Activated T-helper 17 cell treated with anti-CD3 and anti-CD28 coated beads, Interleukin-2, amount 50 U/mL, for 72 hours (primary cell): ENCODE measurements around the gene MAN1A1. TPM values are rescaled to one million over a fixed set of nuclear protein-coding genes. Genes with fewer than 3 reads are reported as not detected.

ENCODE experiments used
- ATAC-seq: fragments of 150-1000 bp; cut with Tn5 transposase; replicated peaks from 2 replicates; pipeline ENCODE4 v1.10.0; 2021; ENCODE audit warnings: mild to moderate bottlenecking, moderate library complexity
- H3K27ac Mint-ChIP-seq: one replicate; pipeline ENCODE4 v1.8.0; 2022; ENCODE audit warnings: mixed read lengths
- H3K27me3 Mint-ChIP-seq: one replicate; pipeline ENCODE4 v1.8.0; 2022; ENCODE audit warnings: mixed read lengths
- H3K36me3 Mint-ChIP-seq: one replicate; pipeline ENCODE4 v1.8.0; 2022; ENCODE audit warnings: low read depth, mild to moderate bottlenecking, mixed read lengths
- H3K4me1 Mint-ChIP-seq: one replicate; pipeline ENCODE4 v1.8.0; 2022; ENCODE audit warnings: mixed read lengths
- H3K4me3 Mint-ChIP-seq: one replicate; pipeline ENCODE4 v1.8.0; 2022; ENCODE audit warnings: mild to moderate bottlenecking, mixed read lengths
- H3K9me3 Mint-ChIP-seq: one replicate; pipeline ENCODE4 v1.8.0; 2022; ENCODE audit warnings: mixed read lengths
- total RNA-seq, 2 donors: library from RNA; stranded (reverse); gene quantifications; one replicate each; pipeline ENCODE4 v1.2.3, GENCODE V29; 2022

Gene MAN1A1
- total RNA-seq, 2 donors from 2014 or later = 19.1 to 23.6 TPM

DNA sequence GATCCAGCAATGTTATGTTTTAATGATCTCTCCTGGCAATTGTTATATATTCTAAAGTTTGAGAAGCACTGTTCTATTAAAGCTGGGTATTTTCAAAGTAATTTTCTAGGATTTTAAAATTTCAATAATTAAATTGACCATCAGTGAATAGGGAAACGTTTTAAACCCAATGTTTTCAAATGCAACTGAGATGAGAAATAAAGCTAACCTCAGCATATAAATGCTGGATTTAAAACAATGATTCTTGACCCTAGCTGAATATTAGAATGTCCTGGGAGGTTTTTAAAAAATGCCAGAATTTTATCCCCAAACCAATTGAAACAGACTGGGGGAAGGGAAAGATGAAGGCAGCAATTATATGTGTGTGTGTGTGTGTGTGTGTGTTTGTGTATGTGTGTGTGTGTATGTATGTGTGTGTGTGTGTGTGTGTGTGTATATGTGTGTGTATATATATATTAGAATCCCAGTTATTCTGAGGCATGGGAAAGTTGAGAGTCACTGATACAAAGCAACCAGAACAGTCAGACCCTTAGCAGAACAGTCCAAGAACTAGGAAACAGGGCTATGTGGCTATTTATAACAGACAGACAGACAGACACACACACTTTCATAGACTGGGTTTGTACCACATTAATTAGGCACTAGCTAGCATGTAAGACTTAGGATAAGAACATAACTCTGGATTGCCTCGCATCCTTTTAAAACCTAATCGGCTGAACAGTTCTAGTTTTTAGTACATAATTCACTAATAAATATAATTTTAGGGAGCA lies 107.8 kb downstream of the MAN1A1 start:
- H3K36me3 Mint-ChIP-seq = peaks cover 40% of the 10 kb centered on the region
- no peaks in the 10 kb centered on the region for H3K4me1 Mint-ChIP-seq
- no peak for ATAC-seq
- H3K9me3 Mint-ChIP-seq = no peaks in the 10 kb centered on the region
- H3K27me3 Mint-ChIP-seq = no peaks in the 10 kb centered on the region
- no peak overlapping the region for H3K4me3 Mint-ChIP-seq
- no peak overlapping the region for H3K27ac Mint-ChIP-seq

DNA sequence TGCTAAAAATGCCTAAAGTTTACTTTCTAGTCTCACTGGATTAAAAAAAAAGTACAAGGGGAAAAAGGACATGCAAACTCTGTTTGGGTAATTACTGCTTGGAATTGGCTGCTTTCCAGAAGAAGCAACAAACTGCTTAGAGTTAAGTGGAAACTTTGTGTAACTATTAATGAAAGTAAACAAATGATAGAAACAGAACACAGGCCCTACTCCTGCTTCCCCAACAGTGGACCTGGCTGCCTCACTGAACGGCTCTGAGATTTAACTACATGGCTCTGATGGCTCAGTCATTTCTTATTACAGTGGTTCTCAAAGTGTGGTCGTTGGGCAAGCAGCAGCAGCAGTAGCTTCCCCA lies 108.5 kb downstream of the MAN1A1 start:
- Mint-ChIP-seq H3K27me3 (no peaks in the 10 kb centered on the region), H3K4me3 (no peak overlapping the region), H3K9me3 (no peaks in the 10 kb centered on the region), H3K4me1 (no peaks in the 10 kb centered on the region), H3K36me3 (peaks cover 38% of the 10 kb centered on the region), H3K27ac (no peak overlapping the region)
- ATAC-seq = no peak

DNA sequence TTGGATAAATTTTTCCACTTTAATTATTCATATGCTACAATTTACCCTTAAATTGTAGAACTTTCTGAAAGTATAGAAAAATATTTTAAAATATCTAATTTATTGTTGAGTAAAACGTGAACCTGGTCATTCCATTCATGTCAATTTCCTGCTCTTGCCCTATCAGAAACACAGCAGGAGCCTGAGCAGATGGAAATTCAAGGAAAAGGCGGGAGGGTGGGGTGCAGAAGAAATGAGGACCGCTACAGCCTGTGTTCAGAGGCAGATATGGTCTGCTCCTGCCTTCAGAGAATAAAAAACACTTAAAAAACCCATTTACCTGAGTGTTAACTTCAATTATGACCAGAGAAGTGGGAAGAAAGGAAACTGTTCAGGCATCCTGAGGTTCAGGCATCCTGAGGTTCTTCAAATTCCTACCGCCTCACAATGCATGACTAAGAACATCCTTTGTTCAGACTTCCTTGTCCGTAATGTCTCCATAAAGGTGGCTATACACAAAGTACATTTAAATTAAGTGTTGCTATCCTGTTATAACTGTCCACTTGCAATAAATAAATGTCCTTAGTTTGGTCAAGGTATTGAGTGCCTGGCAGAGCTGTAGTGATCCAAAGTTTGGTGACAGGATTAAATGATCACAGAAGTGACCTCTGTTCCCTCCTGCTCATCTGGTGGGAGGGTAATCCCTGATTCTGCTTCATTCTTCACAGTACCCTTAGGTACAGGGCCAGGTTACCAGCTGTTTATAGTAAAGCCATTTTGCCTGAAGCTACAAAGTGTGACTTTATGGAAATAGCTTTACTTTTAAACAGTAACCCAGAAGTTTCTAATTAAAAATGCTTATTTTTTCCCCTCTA lies 109.1 kb downstream of the MAN1A1 start:
- Mint-ChIP-seq H3K9me3 (no peaks in the 10 kb centered on the region), H3K36me3 (peaks cover 38% of the 10 kb centered on the region), H3K27me3 (no peaks in the 10 kb centered on the region), H3K4me3 (no peak overlapping the region), H3K4me1 (no peaks in the 10 kb centered on the region), H3K27ac (no peak overlapping the region)
- no peak for ATAC-seq

DNA sequence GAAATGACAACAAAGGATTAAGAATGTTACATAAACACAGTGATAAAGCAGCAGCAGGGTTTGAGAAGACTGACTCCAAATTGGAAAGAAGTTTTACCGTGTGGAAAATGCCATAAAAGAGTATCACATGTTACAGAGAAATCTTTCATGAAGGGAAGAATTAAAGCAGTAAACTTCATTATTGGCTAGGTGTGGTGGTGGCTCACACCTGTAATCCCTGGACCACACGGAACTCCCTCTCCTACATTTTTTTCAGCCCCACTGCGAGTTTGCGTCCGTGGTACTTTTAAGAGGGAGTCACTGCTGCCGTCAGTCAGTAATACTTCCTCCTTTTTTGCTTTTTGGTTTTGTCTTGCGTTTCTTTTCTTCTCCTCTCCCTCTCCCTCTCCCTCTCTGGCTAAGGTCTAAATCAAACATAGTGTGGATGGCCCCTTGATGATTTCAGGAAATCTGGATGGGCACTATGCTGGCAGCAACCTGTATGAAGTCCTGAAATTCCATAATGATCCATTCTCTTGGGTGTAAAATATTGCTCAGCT lies 112.3 kb downstream of the MAN1A1 start:
- Mint-ChIP-seq H3K27me3 (no peaks in the 10 kb centered on the region), H3K9me3 (no peaks in the 10 kb centered on the region), H3K4me3 (no peak overlapping the region), H3K27ac (no peak overlapping the region), H3K4me1 (no peaks in the 10 kb centered on the region), H3K36me3 (peaks cover 35% of the 10 kb centered on the region)
- no peak for ATAC-seq

DNA sequence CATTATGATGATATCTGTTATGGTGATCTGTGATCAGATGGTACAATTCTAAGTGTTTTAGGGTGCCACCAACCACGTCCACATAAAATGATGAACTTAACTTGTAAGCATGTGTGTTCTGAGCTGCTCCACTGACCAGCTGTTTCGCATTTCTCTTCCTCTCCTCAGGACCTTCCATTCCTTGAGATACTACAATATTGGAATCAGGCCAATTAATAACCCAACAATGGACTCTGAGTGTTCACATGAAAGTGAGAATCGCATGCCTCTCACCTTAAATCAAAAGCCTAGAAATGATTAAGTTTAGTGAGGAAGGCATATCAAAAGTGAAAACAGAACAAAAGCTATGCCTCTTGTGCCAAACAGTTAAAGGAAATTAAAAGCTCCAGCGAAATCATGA lies 114.6 kb downstream of the MAN1A1 start:
- Mint-ChIP-seq H3K27ac (peak overlapping the region; percentile 36), H3K4me1 (no peaks in the 10 kb centered on the region), H3K27me3 (no peaks in the 10 kb centered on the region), H3K4me3 (no peak overlapping the region), H3K9me3 (no peaks in the 10 kb centered on the region), H3K36me3 (peaks cover 29% of the 10 kb centered on the region)
- no peak for ATAC-seq

DNA sequence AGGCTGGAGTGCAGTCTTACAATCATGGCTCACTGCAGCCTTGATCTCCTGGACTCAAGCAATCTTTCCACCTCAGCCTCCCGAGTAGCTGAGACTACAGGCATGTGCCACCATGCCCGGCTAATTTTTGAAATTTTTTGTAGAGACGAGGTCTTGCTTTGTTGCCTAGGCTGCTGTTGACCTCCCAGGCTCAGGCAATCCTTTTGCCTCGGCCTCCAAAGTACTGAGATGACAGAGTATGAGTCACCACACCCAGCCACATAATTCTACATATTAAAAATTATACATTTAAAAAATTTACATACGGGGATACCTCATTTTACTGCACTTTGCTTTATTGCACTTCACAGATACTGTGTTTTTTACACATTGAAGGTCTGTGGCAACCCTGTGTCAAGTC lies 115.1 kb downstream of the MAN1A1 start:
- H3K9me3 Mint-ChIP-seq = no peaks in the 10 kb centered on the region
- H3K27ac Mint-ChIP-seq = no peak overlapping the region
- peak; percentile 72 for ATAC-seq
- peaks cover 29% of the 10 kb centered on the region for H3K36me3 Mint-ChIP-seq
- H3K4me1 Mint-ChIP-seq = no peaks in the 10 kb centered on the region
- no peaks in the 10 kb centered on the region for H3K27me3 Mint-ChIP-seq
- no peak overlapping the region for H3K4me3 Mint-ChIP-seq

DNA sequence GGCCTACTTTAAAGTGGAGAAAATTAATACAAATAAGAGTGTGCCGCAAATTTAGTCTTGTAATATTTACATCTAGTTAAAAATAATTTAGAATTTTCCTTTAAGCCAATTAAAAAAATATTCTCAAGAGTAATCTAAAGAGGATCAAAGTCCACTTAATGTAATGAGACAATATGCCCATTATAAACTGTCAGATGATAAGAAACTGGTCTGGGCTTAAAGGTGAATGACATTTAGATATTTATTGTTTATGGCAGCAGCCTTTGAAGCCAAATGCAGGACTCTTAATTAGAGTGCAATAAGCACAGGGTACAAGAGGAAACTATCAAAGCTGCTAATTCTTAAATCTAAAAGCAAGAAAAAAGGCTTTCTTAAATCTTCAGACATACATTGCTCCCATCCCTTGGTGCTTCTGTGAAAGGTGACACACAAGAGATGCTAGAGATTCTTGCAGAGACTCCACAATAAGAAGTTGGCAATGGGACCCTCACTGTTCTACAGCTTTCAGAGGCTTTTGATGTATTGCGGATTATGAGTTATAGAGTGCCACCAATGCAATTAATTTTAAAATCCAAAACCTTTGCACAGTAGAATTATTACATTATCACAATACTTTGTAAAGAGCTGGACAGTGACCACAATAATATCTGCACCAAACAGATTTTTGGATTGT lies 116.1 kb downstream of the MAN1A1 start:
- Mint-ChIP-seq H3K27ac (no peak overlapping the region), H3K4me3 (no peak overlapping the region), H3K9me3 (no peaks in the 10 kb centered on the region), H3K4me1 (no peaks in the 10 kb centered on the region), H3K36me3 (peaks cover 29% of the 10 kb centered on the region), H3K27me3 (no peaks in the 10 kb centered on the region)
- ATAC-seq = no peak

DNA sequence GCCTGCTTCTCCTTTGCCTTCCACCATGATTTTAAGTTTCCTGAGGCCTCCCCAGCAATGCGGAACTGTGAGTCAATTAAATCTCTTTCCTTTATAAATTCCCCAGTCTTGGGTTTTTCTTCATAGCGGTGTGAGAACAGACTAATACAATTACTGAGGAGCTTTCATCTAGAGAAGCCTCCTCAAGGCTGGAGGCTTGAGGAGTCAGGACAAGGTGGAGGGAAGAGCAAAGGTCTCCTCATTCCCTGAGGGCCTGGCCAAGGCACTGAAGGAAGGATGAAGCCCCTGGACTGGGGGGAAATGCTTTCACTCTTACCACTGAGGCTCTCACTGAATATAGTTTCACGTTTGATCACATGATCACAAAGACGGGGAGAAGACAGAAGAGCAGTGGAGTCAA lies 118.2 kb downstream of the MAN1A1 start:
- H3K4me3 Mint-ChIP-seq = no peak overlapping the region
- ATAC-seq = no peak

DNA sequence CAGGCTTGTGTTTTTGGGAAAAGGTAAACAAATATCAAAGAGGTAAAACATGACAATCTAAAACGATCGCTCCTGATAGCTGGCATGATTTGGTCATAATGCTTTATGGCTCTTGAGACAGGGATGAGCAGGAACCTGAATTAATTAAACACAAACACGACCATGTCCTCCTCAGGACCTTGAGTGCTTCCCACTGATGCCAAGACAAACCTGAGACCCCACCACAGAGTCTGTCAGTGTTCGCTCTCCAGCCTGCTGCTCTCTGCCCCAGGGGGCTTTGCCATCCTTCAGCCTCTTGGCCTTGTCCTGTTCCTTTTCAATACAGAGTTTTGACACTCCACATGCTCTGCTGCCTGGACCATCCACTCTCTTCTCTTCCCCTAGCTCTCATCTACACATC lies 119.4 kb downstream of the MAN1A1 start:
- no peaks in the 10 kb centered on the region for H3K27me3 Mint-ChIP-seq
- no peak for ATAC-seq
- H3K36me3 Mint-ChIP-seq = peaks cover 5% of the 10 kb centered on the region
- no peaks in the 10 kb centered on the region for H3K9me3 Mint-ChIP-seq
- H3K4me3 Mint-ChIP-seq = no peak overlapping the region
- peak overlapping the region; percentile 8 for H3K27ac Mint-ChIP-seq
- peaks cover 2% of the 10 kb centered on the region for H3K4me1 Mint-ChIP-seq

More for the DNA sequence above, 118.2 kb downstream of the MAN1A1 start:
- Mint-ChIP-seq H3K27ac (no peak overlapping the region), H3K27me3 (no peaks in the 10 kb centered on the region), H3K36me3 (peaks cover 15% of the 10 kb centered on the region), H3K9me3 (no peaks in the 10 kb centered on the region), H3K4me1 (no peaks in the 10 kb centered on the region)

DNA sequence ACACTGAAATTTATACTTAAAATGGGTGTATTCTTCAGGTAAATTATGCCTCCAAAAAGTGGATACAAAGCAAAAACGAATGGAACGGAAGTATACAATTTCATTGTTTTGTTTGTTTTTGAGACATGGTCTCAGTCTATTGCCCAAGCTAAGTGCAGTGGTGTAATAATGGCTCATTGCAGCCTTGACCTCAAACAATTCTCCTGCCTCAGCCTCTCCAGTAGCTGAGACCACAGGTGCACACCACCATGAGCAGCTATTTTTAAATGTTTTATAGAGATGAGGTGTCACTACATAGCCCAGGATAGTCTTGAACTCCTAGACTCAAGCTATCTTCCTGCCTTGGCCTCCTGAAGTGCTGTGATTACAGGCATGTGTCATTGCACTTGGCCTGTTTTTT lies 122.2 kb downstream of the MAN1A1 start:
- Mint-ChIP-seq H3K27me3 (no peaks in the 10 kb centered on the region), H3K4me1 (peaks cover 5% of the 10 kb centered on the region), H3K4me3 (no peak overlapping the region), H3K27ac (no peak overlapping the region), H3K36me3 (no peaks in the 10 kb centered on the region), H3K9me3 (no peaks in the 10 kb centered on the region)
- no peak for ATAC-seq

DNA sequence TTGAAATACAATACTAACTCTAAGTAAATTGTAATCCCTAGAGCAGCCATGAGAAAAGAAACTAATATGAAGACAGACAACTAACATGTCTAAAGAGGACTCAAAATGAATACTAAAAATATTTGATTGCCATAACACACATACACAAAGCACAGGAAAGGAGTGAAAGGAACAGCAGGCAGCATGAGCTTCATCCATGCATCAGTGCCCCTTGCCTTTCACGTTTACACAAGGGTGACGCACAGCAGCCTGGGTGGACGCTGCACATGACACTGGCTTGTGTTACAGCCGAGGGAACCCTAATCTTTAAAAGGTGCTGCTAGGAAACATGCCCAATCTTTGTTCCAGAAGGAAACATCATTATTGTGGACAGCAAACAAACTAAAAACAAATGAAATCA lies 123.5 kb downstream of the MAN1A1 start:
- no peaks in the 10 kb centered on the region for H3K9me3 Mint-ChIP-seq
- no peak for ATAC-seq
- H3K36me3 Mint-ChIP-seq = no peaks in the 10 kb centered on the region
- H3K4me3 Mint-ChIP-seq = no peak overlapping the region
- no peaks in the 10 kb centered on the region for H3K27me3 Mint-ChIP-seq
- H3K4me1 Mint-ChIP-seq = peaks cover 5% of the 10 kb centered on the region
- no peak overlapping the region for H3K27ac Mint-ChIP-seq

DNA sequence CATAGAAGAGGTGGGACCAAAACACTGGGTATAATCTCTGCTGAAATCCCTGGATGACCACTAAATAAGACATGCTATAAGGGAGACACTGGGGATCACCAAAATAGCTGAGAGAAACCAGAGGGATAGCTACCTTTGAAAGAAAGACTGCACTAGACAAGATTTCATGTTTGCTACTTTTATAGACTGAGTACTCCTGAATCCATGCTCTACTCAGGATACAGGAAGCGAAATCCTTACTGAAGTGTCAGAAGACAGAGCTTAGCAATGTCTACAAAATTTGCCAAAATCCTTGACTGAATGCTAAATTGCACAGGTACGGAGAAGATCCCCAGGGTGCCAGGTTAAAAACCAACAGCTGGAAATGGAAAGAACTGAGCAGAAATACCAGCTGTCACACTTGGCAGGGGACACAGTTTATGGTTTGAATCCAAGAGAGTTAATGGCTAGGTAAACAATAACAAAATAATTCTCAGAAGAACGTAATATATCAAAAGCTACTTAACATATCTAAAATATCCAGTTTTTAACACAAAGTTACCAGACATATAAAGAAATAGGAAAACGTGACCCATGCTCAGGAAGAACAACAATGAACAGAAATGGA lies 125.4 kb downstream of the MAN1A1 start:
- no peaks in the 10 kb centered on the region for H3K9me3 Mint-ChIP-seq
- no peak overlapping the region for H3K27ac Mint-ChIP-seq
- no peaks in the 10 kb centered on the region for H3K36me3 Mint-ChIP-seq
- H3K27me3 Mint-ChIP-seq = no peaks in the 10 kb centered on the region
- no peak overlapping the region for H3K4me3 Mint-ChIP-seq
- no peak for ATAC-seq
- peaks cover 5% of the 10 kb centered on the region for H3K4me1 Mint-ChIP-seq

DNA sequence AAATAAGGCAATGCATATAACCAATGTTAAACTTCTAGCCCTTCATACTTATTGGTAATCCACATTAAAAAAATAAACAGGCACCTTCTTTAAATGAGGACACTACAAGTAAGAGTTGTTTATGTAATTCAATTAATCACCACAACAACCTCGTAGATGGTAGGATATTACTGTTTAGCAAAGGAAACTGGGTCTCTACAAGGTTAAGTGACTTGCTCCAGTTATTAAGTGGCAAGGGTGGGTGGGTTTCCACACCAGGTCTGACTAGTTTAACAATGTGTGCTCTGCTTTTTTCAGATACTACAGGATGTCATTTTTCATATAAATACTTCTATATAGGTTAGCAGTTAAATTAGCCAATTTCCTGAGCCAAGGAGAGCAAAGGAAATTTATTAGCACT lies 129.1 kb downstream of the MAN1A1 start:
- H3K4me3 Mint-ChIP-seq = no peak overlapping the region
- H3K36me3 Mint-ChIP-seq = no peaks in the 10 kb centered on the region
- no peak for ATAC-seq

DNA sequence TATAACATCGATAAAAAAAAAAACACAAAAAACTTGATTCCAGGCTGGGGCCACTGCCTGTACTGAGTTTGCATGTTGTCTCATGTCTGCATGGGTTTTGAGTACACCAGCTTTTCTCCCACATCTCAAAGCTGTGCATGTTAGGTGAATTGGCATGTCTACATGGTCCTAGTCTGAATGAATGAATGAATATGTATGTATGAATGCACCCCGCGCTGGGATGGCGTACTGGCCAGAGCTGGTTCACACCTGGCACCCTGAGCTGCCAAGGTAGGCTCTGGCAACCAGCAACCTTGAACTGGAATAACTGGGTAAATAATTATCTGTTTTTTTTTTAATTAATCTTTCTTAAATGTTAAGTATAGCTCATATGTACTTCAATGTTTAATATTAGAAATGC lies 131.0 kb downstream of the MAN1A1 start:
- no peaks in the 10 kb centered on the region for H3K9me3 Mint-ChIP-seq
- H3K36me3 Mint-ChIP-seq = no peaks in the 10 kb centered on the region
- H3K27ac Mint-ChIP-seq = no peak overlapping the region
- no peak overlapping the region for H3K4me3 Mint-ChIP-seq
- H3K27me3 Mint-ChIP-seq = no peaks in the 10 kb centered on the region
- no peak for ATAC-seq
- H3K4me1 Mint-ChIP-seq = no peaks in the 10 kb centered on the region

More for the DNA sequence above, 129.1 kb downstream of the MAN1A1 start:
- Mint-ChIP-seq H3K9me3 (no peaks in the 10 kb centered on the region), H3K4me1 (peaks cover 5% of the 10 kb centered on the region), H3K27ac (no peak overlapping the region), H3K27me3 (no peaks in the 10 kb centered on the region)
